K562 (cell line): ENCODE measurements around the gene CUX1. TPM values are rescaled to one million over a fixed set of nuclear protein-coding genes. Genes with fewer than 3 reads are reported as not detected.
A peak's percentile ranks its signal among the peaks of the same experiment; 100 is the strongest.

Experiments
- BDP1 ChIP-seq: IDR thresholded peaks from 3 replicates; pipeline ENCODE4 v1.6.1; 2011; ENCODE audit not compliant: insufficient read length, insufficient read depth
- CBX1 ChIP-seq: sonication (generic); IDR thresholded peaks from 2 replicates; pipeline ENCODE4 v1.6.1; 2016; ENCODE audit warnings: antibody characterized with exemption, low read depth, mild to moderate bottlenecking
- CEBPB ChIP-seq: fragments of 450-650 bp; IDR thresholded peaks from 2 replicates; pipeline ENCODE4 v1.6.1; 2016; ENCODE audit warnings: missing genetic modification characterization, missing compliant biosample characterization
- E2F3 ChIP-seq: fragments of 250-450 bp; sonication (Bioruptor Pico); IDR thresholded peaks from 2 replicates; pipeline ENCODE4 v1.4.0; 2020; ENCODE audit warnings: mild to moderate bottlenecking
- FOXK1 ChIP-seq: sonication (generic); formaldehyde crosslinking; IDR thresholded peaks from 2 replicates; pipeline ENCODE4 v1.8.0; 2022; ENCODE audit warnings: missing genetic modification reagents, mild to moderate bottlenecking, borderline replicate concordance
- HLTF ChIP-seq: fragments of 450-650 bp; IDR thresholded peaks from 2 replicates; pipeline ENCODE4 v1.6.1; 2016
- MAFF ChIP-seq: IDR thresholded peaks from 2 replicates; pipeline ENCODE4 v1.6.1; 2012; ENCODE audit warnings: low read length, improper control_type of control experiment
- MCM5 ChIP-seq: fragments of 450-650 bp; IDR thresholded peaks from 2 replicates; pipeline ENCODE4 v1.6.1; 2016; ENCODE audit warnings: low read depth
- NCOA2 ChIP-seq, 2 experiments: fragments of 450-650 bp; IDR thresholded peaks; 2 replicates each; pipeline ENCODE4 v1.6.1; 2018; ENCODE audit warnings: mild to moderate bottlenecking in 2 of 2, moderate library complexity in 1 of 2; ENCODE audit not compliant: partially characterized antibody in 2 of 2
- NR2F6 ChIP-seq: fragments of 450-650 bp; formaldehyde crosslinking; IDR thresholded peaks from 2 replicates; pipeline ENCODE4 v1.4.0; 2020; ENCODE audit warnings: mild to moderate bottlenecking
- POLR3G ChIP-seq: IDR thresholded peaks from 2 replicates; pipeline ENCODE4 v1.6.1; 2011; ENCODE audit not compliant: insufficient read length, insufficient replicate concordance; ENCODE audit errors: extremely low read depth
- SIX5 ChIP-seq, 2 experiments: IDR thresholded peaks; 2 replicates each; pipeline ENCODE4 v1.6.1; 2011; ENCODE audit warnings: low read length in 2 of 2, borderline replicate concordance in 1 of 2, low read depth in 1 of 2, mild to moderate bottlenecking in 1 of 2, moderate library complexity in 1 of 2; ENCODE audit not compliant: insufficient read depth in 1 of 2
- SOX6 ChIP-seq: fragments of 450-650 bp; IDR thresholded peaks from 2 replicates; pipeline ENCODE4 v1.6.1; 2014; ENCODE audit warnings: mild to moderate bottlenecking
- SRSF3 ChIP-seq: fragments of 200-400 bp; formaldehyde crosslinking; IDR thresholded peaks from 2 replicates; pipeline ENCODE4 v1.6.1; 2016; ENCODE audit warnings: mild to moderate bottlenecking, low read length, moderate library complexity; ENCODE audit not compliant: insufficient read depth
- ZBTB8A ChIP-seq: fragments of 450-650 bp; IDR thresholded peaks from 2 replicates; pipeline ENCODE4 v1.6.1; 2018; ENCODE audit warnings: mild to moderate bottlenecking, moderate library complexity; ENCODE audit not compliant: partially characterized antibody
- ZFX ChIP-seq: sonication (generic); formaldehyde crosslinking; IDR thresholded peaks from 2 replicates; pipeline ENCODE4 v1.8.0; 2022; ENCODE audit warnings: mild to moderate bottlenecking, missing genetic modification reagents, moderate library complexity
- ZNF583 ChIP-seq: fragments of 250-450 bp; sonication (Bioruptor Pico); IDR thresholded peaks from 2 replicates; pipeline ENCODE4 v1.4.0; 2020
- ZNF586 ChIP-seq: fragments of 450-650 bp; formaldehyde crosslinking; conservative IDR thresholded peaks from 2 replicates; pipeline ENCODE4 v1.4.0; 2020; ENCODE audit warnings: mild to moderate bottlenecking, moderate library complexity
- ZNF717 ChIP-seq: fragments of 250-450 bp; sonication (Bioruptor Pico); IDR thresholded peaks from 2 replicates; pipeline ENCODE4 v1.5.0; 2021
- polyA plus RNA-seq, 8 experiments: library from polyadenylated mRNA; depleted of rRNA in 4 of 8; stranded (reverse) in 5 of 8; unstranded in 3 of 8; fragments of >200 nt; fragmentation: Nextera tagmentation in 2 of 8; fragmentation: Illumina TruSeq in 1 of 8; extraction: Ambion mirVana in 2 of 8; extraction: Trizol in 1 of 8; gene quantifications; 2 replicates each; pipeline versions ENCODE4 v1.2.1 to v1.2.3, GENCODE V29; 2011 to 2014; ENCODE audit warnings: inconsistent platforms in 1 of 8, missing spikeins in 1 of 8
- total RNA-seq, 7 experiments: library from RNA; depleted of rRNA in 6 of 7; stranded (reverse); fragments of >200 nt in 6 of 7; fragmentation: Illumina TruSeq in 2 of 7; extraction: Trizol in 2 of 7; gene quantifications; 2 replicates each; pipeline versions ENCODE4 v1.2.1 to v1.2.3, GENCODE V29; 2011 to 2021; ENCODE audit warnings: low replicate concordance in 1 of 7
- TF ChIP-seq, protein P1 (sequence below): sonication (generic); formaldehyde crosslinking; IDR thresholded peaks from 2 replicates; pipeline ENCODE4 v1.8.0; 2023; ENCODE audit warnings: missing genetic modification reagents, mild to moderate bottlenecking, borderline replicate concordance
- TF ChIP-seq, protein P2 (sequence below): fragments of 450-650 bp; formaldehyde crosslinking; IDR thresholded peaks from 2 replicates; pipeline ENCODE4 v1.4.0; 2022; ENCODE audit warnings: mild to moderate bottlenecking, moderate library complexity

The CUX1 gene
- total and polyA plus RNA-seq, 9 of the 15 experiments (the other 6 are each of a cell fraction or from before 2014, with no cell fraction given) = 3.6 to 55.3 (median 25.2) TPM

DNA sequence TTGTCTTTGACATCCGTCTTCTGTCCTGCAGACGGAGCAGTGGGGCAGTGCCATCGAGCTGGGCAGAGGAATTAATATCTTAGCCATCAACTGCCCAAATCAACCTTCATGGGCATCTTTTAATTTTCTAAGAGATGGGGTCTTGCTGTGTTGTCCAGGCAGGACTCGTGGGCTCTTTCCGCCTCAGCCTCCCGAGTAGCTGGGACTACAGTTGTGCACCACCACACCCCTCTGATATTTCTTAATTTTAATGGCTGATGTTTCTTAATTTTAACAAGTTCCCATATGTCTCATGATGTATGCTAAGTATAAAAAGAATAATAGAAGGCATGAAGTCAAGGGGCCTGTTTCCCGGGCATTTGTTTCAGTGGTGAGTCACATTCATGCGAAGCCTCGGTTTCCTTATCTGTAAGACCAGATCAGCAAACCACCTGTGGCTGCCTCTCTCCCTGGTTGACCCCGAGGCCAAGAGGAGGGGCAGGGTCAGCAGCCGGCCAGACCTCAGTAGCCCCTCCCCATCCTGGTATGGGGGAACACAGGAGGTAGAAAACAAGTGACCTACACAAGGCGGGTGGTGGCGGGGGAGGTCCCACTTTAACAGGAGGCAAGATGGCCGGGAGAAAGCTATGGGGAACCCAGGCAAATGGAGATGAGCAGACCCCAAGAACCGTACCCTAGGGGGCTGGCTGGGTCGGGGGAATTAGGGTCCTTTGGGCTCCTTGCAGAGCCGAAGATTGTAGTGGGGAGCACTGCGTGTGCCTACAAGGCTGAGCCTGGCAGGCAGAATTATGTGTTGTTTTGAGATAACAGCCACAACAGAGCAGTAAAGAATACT is 85.5 kb downstream of the CUX1 start (continued):
- TF ChIP-seq, protein P1, sequence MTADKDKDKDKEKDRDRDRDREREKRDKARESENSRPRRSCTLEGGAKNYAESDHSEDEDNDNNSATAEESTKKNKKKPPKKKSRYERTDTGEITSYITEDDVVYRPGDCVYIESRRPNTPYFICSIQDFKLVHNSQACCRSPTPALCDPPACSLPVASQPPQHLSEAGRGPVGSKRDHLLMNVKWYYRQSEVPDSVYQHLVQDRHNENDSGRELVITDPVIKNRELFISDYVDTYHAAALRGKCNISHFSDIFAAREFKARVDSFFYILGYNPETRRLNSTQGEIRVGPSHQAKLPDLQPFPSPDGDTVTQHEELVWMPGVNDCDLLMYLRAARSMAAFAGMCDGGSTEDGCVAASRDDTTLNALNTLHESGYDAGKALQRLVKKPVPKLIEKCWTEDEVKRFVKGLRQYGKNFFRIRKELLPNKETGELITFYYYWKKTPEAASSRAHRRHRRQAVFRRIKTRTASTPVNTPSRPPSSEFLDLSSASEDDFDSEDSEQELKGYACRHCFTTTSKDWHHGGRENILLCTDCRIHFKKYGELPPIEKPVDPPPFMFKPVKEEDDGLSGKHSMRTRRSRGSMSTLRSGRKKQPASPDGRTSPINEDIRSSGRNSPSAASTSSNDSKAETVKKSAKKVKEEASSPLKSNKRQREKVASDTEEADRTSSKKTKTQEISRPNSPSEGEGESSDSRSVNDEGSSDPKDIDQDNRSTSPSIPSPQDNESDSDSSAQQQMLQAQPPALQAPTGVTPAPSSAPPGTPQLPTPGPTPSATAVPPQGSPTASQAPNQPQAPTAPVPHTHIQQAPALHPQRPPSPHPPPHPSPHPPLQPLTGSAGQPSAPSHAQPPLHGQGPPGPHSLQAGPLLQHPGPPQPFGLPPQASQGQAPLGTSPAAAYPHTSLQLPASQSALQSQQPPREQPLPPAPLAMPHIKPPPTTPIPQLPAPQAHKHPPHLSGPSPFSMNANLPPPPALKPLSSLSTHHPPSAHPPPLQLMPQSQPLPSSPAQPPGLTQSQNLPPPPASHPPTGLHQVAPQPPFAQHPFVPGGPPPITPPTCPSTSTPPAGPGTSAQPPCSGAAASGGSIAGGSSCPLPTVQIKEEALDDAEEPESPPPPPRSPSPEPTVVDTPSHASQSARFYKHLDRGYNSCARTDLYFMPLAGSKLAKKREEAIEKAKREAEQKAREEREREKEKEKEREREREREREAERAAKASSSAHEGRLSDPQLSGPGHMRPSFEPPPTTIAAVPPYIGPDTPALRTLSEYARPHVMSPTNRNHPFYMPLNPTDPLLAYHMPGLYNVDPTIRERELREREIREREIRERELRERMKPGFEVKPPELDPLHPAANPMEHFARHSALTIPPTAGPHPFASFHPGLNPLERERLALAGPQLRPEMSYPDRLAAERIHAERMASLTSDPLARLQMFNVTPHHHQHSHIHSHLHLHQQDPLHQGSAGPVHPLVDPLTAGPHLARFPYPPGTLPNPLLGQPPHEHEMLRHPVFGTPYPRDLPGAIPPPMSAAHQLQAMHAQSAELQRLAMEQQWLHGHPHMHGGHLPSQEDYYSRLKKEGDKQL = no peak
- TF ChIP-seq, protein P2, sequence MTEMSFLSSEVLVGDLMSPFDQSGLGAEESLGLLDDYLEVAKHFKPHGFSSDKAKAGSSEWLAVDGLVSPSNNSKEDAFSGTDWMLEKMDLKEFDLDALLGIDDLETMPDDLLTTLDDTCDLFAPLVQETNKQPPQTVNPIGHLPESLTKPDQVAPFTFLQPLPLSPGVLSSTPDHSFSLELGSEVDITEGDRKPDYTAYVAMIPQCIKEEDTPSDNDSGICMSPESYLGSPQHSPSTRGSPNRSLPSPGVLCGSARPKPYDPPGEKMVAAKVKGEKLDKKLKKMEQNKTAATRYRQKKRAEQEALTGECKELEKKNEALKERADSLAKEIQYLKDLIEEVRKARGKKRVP = no peak
- TF ChIP-seq FOXK1 (CRISPR knock-in tag) = no peak
- TF ChIP-seq MAFF = no peak
- no peak for TF ChIP-seq MCM5
- TF ChIP-seq ZFX (CRISPR knock-in tag) = no peak
- TF ChIP-seq ZNF717 = no peak
- peak; percentile 90 for TF ChIP-seq SOX6
- no peak for TF ChIP-seq ZNF583 (CRISPR knock-in tag)
- no peak for TF ChIP-seq ZNF586 (CRISPR knock-in tag)
- no peak for TF ChIP-seq POLR3G
- TF ChIP-seq CEBPB (tag) = no peak
- TF ChIP-seq ZBTB8A = no peak
- TF ChIP-seq SRSF3 = no peak
- no peak for TF ChIP-seq NR2F6 (CRISPR knock-in tag)
- peak; percentile 67; the same call in 1 of the 2 replicates for TF ChIP-seq CBX1
- no peak for TF ChIP-seq NCOA2 (IDR thresholded peaks at IDR 0.05; ENCODE audit: partially characterized antibody in 2 of 2)
- no peak; the same call in 1 of the 2 replicates for TF ChIP-seq E2F3 (CRISPR knock-in tag)
- no peak for TF ChIP-seq BDP1
- no peak for TF ChIP-seq SIX5 (IDR thresholded peaks at IDR 0.05; ENCODE audit: borderline replicate concordance in 1 of 2, insufficient read depth in 1 of 2, low read depth in 1 of 2, low read length in 2 of 2)
- no peak for TF ChIP-seq HLTF
